Smooth muscle cell (in vitro differentiated cells): Measurements from ENCODE around the gene WDR87. TPM values are rescaled to one million over a fixed set of nuclear protein-coding genes. Genes with fewer than 3 reads are reported as not detected.

Source experiments
- DNase-seq: peaks from one replicate; lab custom pipeline; 2025; ENCODE audit not compliant: unreplicated experiment; lab: John Stamatoyannopoulos, UW
- H2AFZ ChIP-seq: fragments of 200-600 bp; sonication (generic); 2 replicates; pipeline ENCODE4 v1.6.0; 2016; ENCODE audit warnings: antibody characterized with exemption, low read depth, mild to moderate bottlenecking
- H3F3A ChIP-seq: fragments of 200-600 bp; sonication (generic); 2 replicates; pipeline ENCODE4 v1.6.0; 2017; ENCODE audit warnings: antibody characterized with exemption, low read depth
- H3K27ac ChIP-seq: fragments of 200-600 bp; sonication (generic); 2 replicates; pipeline ENCODE4 v1.5.1; 2016; ENCODE audit warnings: low read depth, mild to moderate bottlenecking
- H3K27me3 ChIP-seq: fragments of 200-600 bp; sonication (generic); 2 replicates; pipeline ENCODE4 v1.6.1; 2016; ENCODE audit warnings: low read depth, mild to moderate bottlenecking
- H3K36me3 ChIP-seq: fragments of 200-600 bp; sonication (generic); 2 replicates; pipeline ENCODE4 v1.5.1; 2016; ENCODE audit warnings: low read depth
- H3K4me1 ChIP-seq: fragments of 200-600 bp; sonication (generic); 2 replicates; pipeline ENCODE4 v1.5.1; 2016; ENCODE audit warnings: low read depth
- H3K4me2 ChIP-seq: fragments of 200-600 bp; sonication (generic); 2 replicates; pipeline ENCODE4 v1.6.0; 2016; ENCODE audit warnings: mild to moderate bottlenecking
- H3K4me3 ChIP-seq: fragments of 200-600 bp; sonication (generic); 2 replicates; pipeline ENCODE4 v1.5.1; 2016; ENCODE audit warnings: mild to moderate bottlenecking
- H3K79me2 ChIP-seq: fragments of 200-600 bp; sonication (generic); 2 replicates; pipeline ENCODE4 v1.6.0; 2016; ENCODE audit warnings: low read depth, mild to moderate bottlenecking
- H3K9ac ChIP-seq: fragments of 200-600 bp; sonication (generic); 2 replicates; pipeline ENCODE4 v1.6.0; 2016; ENCODE audit warnings: low read depth
- H3K9me3 ChIP-seq: fragments of 200-600 bp; sonication (generic); replicated peaks from 2 replicates; pipeline ENCODE4 v1.5.1; 2016; ENCODE audit warnings: low read depth
- H4K20me1 ChIP-seq: fragments of 200-600 bp; sonication (generic); 2 replicates; pipeline ENCODE4 v1.6.0; 2016; ENCODE audit warnings: low read depth
- WGBS: methylation state at CpG from one replicate; pipeline ENCODE4 v1.1.7; 2016; ENCODE audit warnings: low lambda C conversion rate; 5-methylcytosine and 5-hydroxymethylcytosine counted together
- polyA plus RNA-seq: library from polyadenylated mRNA; unstranded; fragments of >200 nt; fragmentation: Nextera tagmentation; extraction: Ambion mirVana; gene quantifications from 2 replicates; pipeline ENCODE4 v1.2.1, GENCODE V29; 2016
- total RNA-seq: library from RNA; depleted of rRNA; stranded (reverse); fragments of >200 nt; gene quantifications from 2 replicates; pipeline ENCODE4 v1.2.3, GENCODE V29; 2014
- TF ChIP-seq, protein P1 (sequence below): fragments of 200-600 bp; sonication (generic); IDR thresholded peaks from 2 replicates; pipeline ENCODE4 v1.5.1; 2017; ENCODE audit warnings: borderline replicate concordance, mild to moderate bottlenecking, antibody characterized with exemption; ENCODE audit not compliant: insufficient read depth, poor library complexity, severe bottlenecking

Gene WDR87
- total and polyA plus RNA-seq, 2 experiments from 2014 or later = not detected

DNA sequence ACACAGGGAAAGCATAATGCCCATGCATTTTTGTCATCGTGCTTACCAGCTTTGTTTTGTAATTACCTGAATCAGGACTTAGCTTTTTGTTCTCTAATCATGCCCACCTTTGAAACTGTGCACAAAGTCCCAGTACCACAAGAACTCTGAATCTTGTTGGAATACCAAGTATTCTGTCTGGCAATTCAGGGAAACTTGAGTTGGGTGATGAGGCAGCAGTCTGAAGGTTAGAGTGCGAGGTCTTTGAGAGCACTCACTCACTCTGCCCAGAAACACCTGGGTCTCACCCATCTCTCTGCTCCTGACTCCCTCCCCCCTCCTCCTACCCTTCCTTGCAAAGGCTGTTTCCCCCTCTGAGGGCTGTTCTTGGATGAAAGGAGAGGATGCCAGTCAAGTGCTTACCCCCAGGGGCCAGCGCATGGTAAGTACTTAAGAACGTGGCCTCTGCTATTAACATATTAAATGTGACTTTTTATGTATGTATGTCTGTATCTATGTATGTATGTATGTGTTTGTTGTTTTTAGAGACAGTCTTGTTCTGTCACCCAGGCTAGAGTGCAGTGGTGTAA lies 23.0 kb upstream of the WDR87 start:
- H2AFZ ChIP-seq = no peak overlapping the region
- H3K79me2 ChIP-seq = no peaks in the 10 kb centered on the region
- H3K9me3 ChIP-seq = no peaks in the 10 kb centered on the region
- no peaks in the 10 kb centered on the region for H3K36me3 ChIP-seq
- no peak for DNase-seq
- H3K4me2 ChIP-seq = no peak overlapping the region
- H3K4me1 ChIP-seq = peaks cover 34% of the 10 kb centered on the region
- no peaks in the 10 kb centered on the region for H3K27me3 ChIP-seq
- WGBS = 60% methylated on average over 4 of the region's 4 CpGs
- no peak overlapping the region for H3K4me3 ChIP-seq
- no peak overlapping the region for H3K27ac ChIP-seq
- H4K20me1 ChIP-seq = peaks cover 21% of the 10 kb centered on the region
- H3K9ac ChIP-seq = no peak overlapping the region
- no peaks in the 10 kb centered on the region for H3F3A ChIP-seq
- TF ChIP-seq, protein P1, sequence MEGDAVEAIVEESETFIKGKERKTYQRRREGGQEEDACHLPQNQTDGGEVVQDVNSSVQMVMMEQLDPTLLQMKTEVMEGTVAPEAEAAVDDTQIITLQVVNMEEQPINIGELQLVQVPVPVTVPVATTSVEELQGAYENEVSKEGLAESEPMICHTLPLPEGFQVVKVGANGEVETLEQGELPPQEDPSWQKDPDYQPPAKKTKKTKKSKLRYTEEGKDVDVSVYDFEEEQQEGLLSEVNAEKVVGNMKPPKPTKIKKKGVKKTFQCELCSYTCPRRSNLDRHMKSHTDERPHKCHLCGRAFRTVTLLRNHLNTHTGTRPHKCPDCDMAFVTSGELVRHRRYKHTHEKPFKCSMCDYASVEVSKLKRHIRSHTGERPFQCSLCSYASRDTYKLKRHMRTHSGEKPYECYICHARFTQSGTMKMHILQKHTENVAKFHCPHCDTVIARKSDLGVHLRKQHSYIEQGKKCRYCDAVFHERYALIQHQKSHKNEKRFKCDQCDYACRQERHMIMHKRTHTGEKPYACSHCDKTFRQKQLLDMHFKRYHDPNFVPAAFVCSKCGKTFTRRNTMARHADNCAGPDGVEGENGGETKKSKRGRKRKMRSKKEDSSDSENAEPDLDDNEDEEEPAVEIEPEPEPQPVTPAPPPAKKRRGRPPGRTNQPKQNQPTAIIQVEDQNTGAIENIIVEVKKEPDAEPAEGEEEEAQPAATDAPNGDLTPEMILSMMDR = no peak

DNA sequence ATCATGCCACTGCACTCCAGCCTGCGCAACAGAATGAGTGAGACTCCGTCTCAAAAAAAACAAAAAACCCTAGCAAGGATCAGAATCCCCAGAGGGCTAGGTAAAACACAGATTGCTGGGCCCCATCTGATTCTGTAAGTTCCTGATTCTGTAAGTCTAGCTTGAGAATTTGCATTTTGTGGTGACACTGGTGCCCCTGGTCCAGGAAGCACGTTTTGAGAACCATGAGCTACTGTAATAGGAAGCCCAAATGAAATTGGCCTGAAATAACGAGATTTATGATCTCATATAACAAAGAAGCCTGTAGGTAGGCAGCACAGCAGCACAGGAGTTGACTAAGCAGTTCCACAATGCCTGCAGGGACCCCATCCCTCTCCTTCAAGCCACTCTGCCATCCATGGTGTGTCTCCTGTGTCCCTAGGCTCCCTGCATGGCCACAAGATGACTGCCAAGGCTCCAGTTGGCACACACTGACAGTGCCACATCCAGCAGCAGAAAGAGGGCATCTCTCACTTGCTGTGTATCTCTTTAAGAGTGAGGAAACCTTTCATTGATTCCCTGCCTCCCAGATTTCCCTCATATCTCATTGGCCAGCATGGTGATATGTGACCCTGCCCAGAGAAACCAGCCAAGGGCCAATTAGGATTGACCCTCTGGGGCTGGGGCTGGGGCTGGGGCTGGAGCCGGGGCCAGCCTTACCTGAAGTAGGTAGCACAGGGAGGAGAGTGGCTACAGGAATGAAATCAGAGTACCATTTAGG lies 22.3 kb upstream of the WDR87 start:
- DNase-seq = no peak
- no peak overlapping the region for H3K27ac ChIP-seq
- no peaks in the 10 kb centered on the region for H3F3A ChIP-seq
- H3K9me3 ChIP-seq = no peaks in the 10 kb centered on the region
- H3K4me3 ChIP-seq = no peak overlapping the region
- no peak overlapping the region for H3K4me2 ChIP-seq
- no peak overlapping the region for H3K9ac ChIP-seq
- no peaks in the 10 kb centered on the region for H3K79me2 ChIP-seq
- 72% methylated on average over 5 of the region's 5 CpGs for WGBS
- no peaks in the 10 kb centered on the region for H3K27me3 ChIP-seq
- H2AFZ ChIP-seq = no peak overlapping the region
- H3K36me3 ChIP-seq = no peaks in the 10 kb centered on the region
- TF ChIP-seq, protein P1 = no peak
- H4K20me1 ChIP-seq = peaks cover 16% of the 10 kb centered on the region
- peaks cover 30% of the 10 kb centered on the region for H3K4me1 ChIP-seq

DNA sequence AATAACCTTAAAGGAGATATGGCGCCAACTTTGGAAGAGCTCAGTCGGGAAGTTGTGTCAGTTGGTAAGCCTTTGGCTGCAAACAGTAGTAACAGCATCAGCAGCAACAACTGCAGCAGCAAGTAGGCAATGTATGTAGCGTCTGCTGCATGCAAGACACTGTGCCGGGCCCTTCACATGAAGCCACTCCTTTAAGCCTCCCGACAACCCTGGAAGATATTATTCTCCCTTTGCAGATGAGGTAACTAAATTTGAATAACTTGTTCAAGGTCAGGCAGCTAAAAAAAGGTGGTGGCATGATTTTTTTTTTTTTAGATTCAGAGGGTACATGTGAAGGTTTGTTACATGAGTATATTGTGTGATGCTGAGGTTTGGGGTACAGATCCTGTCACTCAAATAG lies 20.3 kb upstream of the WDR87 start:
- no peak overlapping the region for H3K9ac ChIP-seq
- H3F3A ChIP-seq = no peaks in the 10 kb centered on the region
- no peak overlapping the region for H3K4me3 ChIP-seq
- TF ChIP-seq, protein P1 = no peak
- DNase-seq = no peak
- H3K27ac ChIP-seq = no peak overlapping the region
- no peaks in the 10 kb centered on the region for H3K9me3 ChIP-seq
- peaks cover 7% of the 10 kb centered on the region for H4K20me1 ChIP-seq
- H3K4me2 ChIP-seq = no peak overlapping the region
- H2AFZ ChIP-seq = no peak overlapping the region
- H3K36me3 ChIP-seq = no peaks in the 10 kb centered on the region
- no peaks in the 10 kb centered on the region for H3K79me2 ChIP-seq
- WGBS = 92% methylated on average over 5 of the region's 5 CpGs
- peaks cover 16% of the 10 kb centered on the region for H3K4me1 ChIP-seq
- no peaks in the 10 kb centered on the region for H3K27me3 ChIP-seq
